ENCODE measurements around the gene CASKIN2. TPM values are rescaled to one million over a fixed set of nuclear protein-coding genes. Genes with fewer than 3 reads are reported as not detected.

Gene CASKIN2
- total RNA-seq, 1 experiment from 2014 or later, result 37.0 TPM

DNA sequence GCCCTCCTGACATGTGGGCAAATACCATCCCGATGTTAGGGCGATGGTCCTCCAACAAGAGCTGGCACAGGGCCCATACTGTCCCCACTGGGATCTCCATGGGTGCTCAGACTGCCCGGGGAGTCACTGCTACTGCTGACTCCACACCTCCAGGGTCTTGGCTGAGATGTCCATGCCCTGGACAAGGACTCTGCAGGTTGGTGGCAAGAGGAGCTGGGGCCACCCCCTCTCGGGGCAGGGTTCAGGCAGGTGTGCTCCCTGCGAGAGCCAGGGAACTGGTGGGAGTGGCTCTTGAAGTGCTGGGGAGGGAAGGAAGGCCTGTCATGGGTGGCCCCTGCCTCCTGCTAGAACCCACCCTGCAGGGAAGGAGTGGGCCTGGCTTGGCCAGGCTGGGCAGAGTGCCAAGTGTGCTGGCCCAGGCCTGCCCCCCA lies 6.4 kb downstream of the CASKIN2 start:
- Histone ChIP-seq H4K8ac (replicated peaks; ENCODE audit: insufficient read length, low read depth, low read length) (no peak overlapping the region), H3K56ac (ENCODE audit: insufficient read length, low read depth, low read length) (no peak overlapping the region), H3K9me3 (ENCODE audit: control insufficient read depth, low read depth, low read length) (no peaks in the 10 kb centered on the region), H3T11ph (ENCODE audit: low read length) (no peak overlapping the region), H2AFZ (ENCODE audit: low read length) (no peak overlapping the region), H3K9ac (ENCODE audit: extremely low read depth, insufficient read length, low read length) (no peak overlapping the region), H3K27me3 (ENCODE audit: insufficient read depth, low read length) (no peaks in the 10 kb centered on the region), H3K4me1 (ENCODE audit: insufficient read depth, low read length) (no peaks in the 10 kb centered on the region), H3K18ac (ENCODE audit: insufficient read length, low read depth, low read length) (no peak overlapping the region), H4K20me1 (ENCODE audit: control insufficient read depth, insufficient read depth, insufficient read length) (no peaks in the 10 kb centered on the region), H3K79me1 (ENCODE audit: insufficient read depth, low read depth, low read length, poor library complexity, severe bottlenecking) (no peaks in the 10 kb centered on the region), H2BK5ac (ENCODE audit: insufficient read length, low read length) (no peak overlapping the region), H2BK120ac (ENCODE audit: low read depth, low read length, poor library complexity, severe bottlenecking) (no peak overlapping the region), H2BK12ac (ENCODE audit: insufficient read length, low read depth, low read length) (no peak overlapping the region), H3K4ac (ENCODE audit: low read depth, low read length) (no peak overlapping the region), H4K5ac (ENCODE audit: insufficient read length, low read depth, low read length) (no peak overlapping the region), H3K27ac (ENCODE audit: insufficient read length, low read depth, low read length) (no peak overlapping the region), H3K23me2 (ENCODE audit: insufficient read length, low read depth, low read length, poor library complexity, severe bottlenecking) (no peaks in the 10 kb centered on the region), H3K79me2 (ENCODE audit: insufficient read depth, low read length) (no peaks in the 10 kb centered on the region; the same call in 1 of the 2 replicates), H4K91ac (ENCODE audit: insufficient read length, low read depth, low read length) (no peak overlapping the region), H3K14ac (ENCODE audit: insufficient read depth, low read length) (no peak overlapping the region), H2AK5ac (ENCODE audit: insufficient read length, low read length) (no peak overlapping the region), H3K23ac (ENCODE audit: insufficient read length, low read depth, low read length) (no peak overlapping the region), H2BK20ac (ENCODE audit: low read depth, low read length, poor library complexity, severe bottlenecking) (no peak overlapping the region), H3K4me2 (ENCODE audit: insufficient read depth, insufficient read length, low read length) (no peak overlapping the region), H2BK15ac (ENCODE audit: low read depth, low read length) (no peak overlapping the region)
- Mint-ChIP-seq H3K4me3 (no peak overlapping the region), H3K27ac (no peak overlapping the region), H3K4me1 (peaks cover 1 to 7% of the 10 kb centered on the region in 2 experiments; a peak in 3 of 4 replicates), H3K27me3 (ENCODE audit: low read depth) (no peaks in the 10 kb centered on the region), H3K36me3 (ENCODE audit: insufficient read depth in 1 of 3, low read depth in 3 of 3) (peaks cover 4 to 48% (median 35%) of the 10 kb centered on the region in 3 experiments; a peak in 6 of 7 replicates), H3K9me3 (no peaks in the 10 kb centered on the region)
- no peak for DNase-seq
- TF ChIP-seq, protein P1, sequence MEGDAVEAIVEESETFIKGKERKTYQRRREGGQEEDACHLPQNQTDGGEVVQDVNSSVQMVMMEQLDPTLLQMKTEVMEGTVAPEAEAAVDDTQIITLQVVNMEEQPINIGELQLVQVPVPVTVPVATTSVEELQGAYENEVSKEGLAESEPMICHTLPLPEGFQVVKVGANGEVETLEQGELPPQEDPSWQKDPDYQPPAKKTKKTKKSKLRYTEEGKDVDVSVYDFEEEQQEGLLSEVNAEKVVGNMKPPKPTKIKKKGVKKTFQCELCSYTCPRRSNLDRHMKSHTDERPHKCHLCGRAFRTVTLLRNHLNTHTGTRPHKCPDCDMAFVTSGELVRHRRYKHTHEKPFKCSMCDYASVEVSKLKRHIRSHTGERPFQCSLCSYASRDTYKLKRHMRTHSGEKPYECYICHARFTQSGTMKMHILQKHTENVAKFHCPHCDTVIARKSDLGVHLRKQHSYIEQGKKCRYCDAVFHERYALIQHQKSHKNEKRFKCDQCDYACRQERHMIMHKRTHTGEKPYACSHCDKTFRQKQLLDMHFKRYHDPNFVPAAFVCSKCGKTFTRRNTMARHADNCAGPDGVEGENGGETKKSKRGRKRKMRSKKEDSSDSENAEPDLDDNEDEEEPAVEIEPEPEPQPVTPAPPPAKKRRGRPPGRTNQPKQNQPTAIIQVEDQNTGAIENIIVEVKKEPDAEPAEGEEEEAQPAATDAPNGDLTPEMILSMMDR (conservative IDR thresholded peaks at IDR 0.05), result no peak
- WGBS (ENCODE audit: extremely low coverage, insufficient read length, low lambda C conversion rate), result no CpG with 5 or more reads among the region's 5 CpGs
